AG10803 (cell line): ENCODE measurements around the gene WNT5A.

Experiments
- DNase-seq: peaks from one replicate; pipeline ENCODE4 v3.0.0; 2010; ENCODE audit warnings: low read depth
- H3K4me3 ChIP-seq: 2 replicates; pipeline ENCODE4 v1.5.1; 2011; ENCODE audit warnings: mild to moderate bottlenecking, low read length, control low read depth
- CTCF ChIP-seq: conservative IDR thresholded peaks from 2 replicates; pipeline ENCODE4 v1.5.1; 2011; ENCODE audit warnings: mild to moderate bottlenecking, low read length, control low read depth, inconsistent platforms

Gene WNT5A

GRCh38 chr3:55426486-55426885 is 60.6 kb downstream of the WNT5A start:
- DNase-seq: no peak
- no peak for TF ChIP-seq CTCF
- H3K4me3 ChIP-seq: no peak overlapping the region

- DNase-seq: no peak
- no peak for TF ChIP-seq CTCF
- no peak overlapping the region for H3K4me3 ChIP-seq
Observed at GRCh38 chr3:55423782-55424181, 63.3 kb downstream of the WNT5A start.

- no peak for TF ChIP-seq CTCF
- no peak for DNase-seq
- H3K4me3 ChIP-seq: no peak overlapping the region
Observed at GRCh38 chr3:55417211-55417610, 69.9 kb downstream of the WNT5A start.

GRCh38 chr3:55416331-55416821 is 70.7 kb downstream of the WNT5A start:
- peak; percentile 91 for DNase-seq
- no peak overlapping the region for H3K4me3 ChIP-seq
- TF ChIP-seq CTCF: no peak
